Lower lobe of right lung (tissue), 2 donors: Measurements from ENCODE around the gene KLC3. TPM values are rescaled to one million over a fixed set of nuclear protein-coding genes. Genes with fewer than 3 reads are reported as not detected.

ENCODE experiments used
- ATAC-seq, 2 donors: fragments of 200-7000 bp; cut with Tn5 transposase; one replicate each; pipeline ENCODE4 v1.9.1; 2020 to 2022; ENCODE audit warnings: mild to moderate bottlenecking in 2 of 2, moderate library complexity in 2 of 2
- DNase-seq: peaks from one replicate; pipeline ENCODE4 v3.0.0-alpha.2; 2020
- H3K27ac ChIP-seq: fragments of 200-600 bp; one replicate; pipeline ENCODE4 v1.8.0; 2022
- H3K27me3 ChIP-seq: fragments of 200-600 bp; one replicate; pipeline ENCODE4 v1.8.0; 2022; ENCODE audit warnings: low read depth
- H3K36me3 ChIP-seq: fragments of 200-600 bp; one replicate; pipeline ENCODE4 v1.8.0; 2022; ENCODE audit warnings: mild to moderate bottlenecking
- H3K4me1 ChIP-seq: fragments of 200-600 bp; one replicate; pipeline ENCODE4 v1.8.0; 2022
- H3K4me3 ChIP-seq: fragments of 200-600 bp; one replicate; pipeline ENCODE4 v1.8.0; 2022; ENCODE audit warnings: mild to moderate bottlenecking
- H3K9me3 ChIP-seq: fragments of 200-600 bp; one replicate; pipeline ENCODE4 v1.8.0; 2022
- CTCF ChIP-seq: fragments of 200-600 bp; IDR thresholded peaks from one replicate; pipeline ENCODE4 v1.8.0; 2022; ENCODE audit warnings: antibody characterized with exemption, mild to moderate bottlenecking
- intact Hi-C: fragments of 100-400 bp; cut with DNase I; formaldehyde crosslinking; loops from one replicate; pipeline ENCODE4 v1.11.0; 2022
- total RNA-seq: library from RNA; stranded (reverse); fragmentation: NEBNext Ultra II Directional; extraction: Animal tissue kit (Norgen Biotek cat#: 25700); gene quantifications from one replicate; pipeline ENCODE4 v1.2.1, GENCODE V29; 2021
- donor health status: DM: no; HTN: yes; CAD: no; lungs with severe emphysema.

The KLC3 gene
- total RNA-seq, 1 donor from 2014 or later = 1.4 TPM

- ATAC-seq (no peak), DNase-seq (no peak)
- no peak overlapping the region for H3K4me3 ChIP-seq
- H3K36me3 ChIP-seq = no peaks in the 10 kb centered on the region
- TF ChIP-seq CTCF = no peak
- H3K27ac ChIP-seq = no peak overlapping the region
- H3K9me3 ChIP-seq = no peaks in the 10 kb centered on the region
- intact Hi-C loops = no loop called here
- peaks cover 18% of the 10 kb centered on the region for H3K27me3 ChIP-seq
- H3K4me1 ChIP-seq = peaks cover 8% of the 10 kb centered on the region
Measured at GRCh38 chr19:45380107-45380506, 39.6 kb downstream of the KLC3 start.

GRCh38 chr19:45382426-45382825, 41.9 kb downstream of the KLC3 start:
- Histone ChIP-seq H3K27ac (no peak overlapping the region), H3K4me3 (no peak overlapping the region), H3K4me1 (peaks cover 9% of the 10 kb centered on the region), H3K36me3 (no peaks in the 10 kb centered on the region), H3K9me3 (no peaks in the 10 kb centered on the region), H3K27me3 (peaks cover 38% of the 10 kb centered on the region)
- intact Hi-C loops = no loop called here
- ATAC-seq = peak in 1 of 2 donors; percentile 28
- DNase-seq = no peak
- TF ChIP-seq CTCF = no peak

- no peaks in the 10 kb centered on the region for H3K9me3 ChIP-seq
- intact Hi-C loops = no loop called here
- H3K36me3 ChIP-seq = no peaks in the 10 kb centered on the region
- H3K4me3 ChIP-seq = no peak overlapping the region
- TF ChIP-seq CTCF = no peak
- DNase-seq = no peak
- ATAC-seq = peak; percentile 49 to 57
- H3K4me1 ChIP-seq = peaks cover 9% of the 10 kb centered on the region
- peaks cover 38% of the 10 kb centered on the region for H3K27me3 ChIP-seq
- H3K27ac ChIP-seq = no peak overlapping the region
Measured at GRCh38 chr19:45385392-45386221, 45.1 kb downstream of the KLC3 start.

- no peak for TF ChIP-seq CTCF
- no peak for ATAC-seq
- H3K9me3 ChIP-seq = no peaks in the 10 kb centered on the region
- no peak overlapping the region for H3K27ac ChIP-seq
- no peak for DNase-seq
- H3K36me3 ChIP-seq = peaks cover 20% of the 10 kb centered on the region
- H3K27me3 ChIP-seq = peaks cover 11% of the 10 kb centered on the region
- intact Hi-C loops = no loop called here
- H3K4me3 ChIP-seq = no peak overlapping the region
- H3K4me1 ChIP-seq = no peaks in the 10 kb centered on the region
Measured at GRCh38 chr19:45391346-45391745, 50.8 kb downstream of the KLC3 start.

- Histone ChIP-seq H3K4me3 (no peak overlapping the region), H3K4me1 (no peaks in the 10 kb centered on the region), H3K9me3 (no peaks in the 10 kb centered on the region), H3K27me3 (peaks cover 7% of the 10 kb centered on the region), H3K36me3 (peaks cover 21% of the 10 kb centered on the region), H3K27ac (no peak overlapping the region)
- intact Hi-C loops = no loop called here
- ATAC-seq = no peak
- TF ChIP-seq CTCF = no peak
- no peak for DNase-seq
Measured at GRCh38 chr19:45391871-45392665, 51.5 kb downstream of the KLC3 start.
